ENCODE results near the gene IGF2R. TPM values are rescaled to one million over a fixed set of nuclear protein-coding genes. Genes with fewer than 3 reads are reported as not detected.

Gene IGF2R
- total RNA-seq, 1 experiment from 2014 or later = 9.6 TPM

DNA sequence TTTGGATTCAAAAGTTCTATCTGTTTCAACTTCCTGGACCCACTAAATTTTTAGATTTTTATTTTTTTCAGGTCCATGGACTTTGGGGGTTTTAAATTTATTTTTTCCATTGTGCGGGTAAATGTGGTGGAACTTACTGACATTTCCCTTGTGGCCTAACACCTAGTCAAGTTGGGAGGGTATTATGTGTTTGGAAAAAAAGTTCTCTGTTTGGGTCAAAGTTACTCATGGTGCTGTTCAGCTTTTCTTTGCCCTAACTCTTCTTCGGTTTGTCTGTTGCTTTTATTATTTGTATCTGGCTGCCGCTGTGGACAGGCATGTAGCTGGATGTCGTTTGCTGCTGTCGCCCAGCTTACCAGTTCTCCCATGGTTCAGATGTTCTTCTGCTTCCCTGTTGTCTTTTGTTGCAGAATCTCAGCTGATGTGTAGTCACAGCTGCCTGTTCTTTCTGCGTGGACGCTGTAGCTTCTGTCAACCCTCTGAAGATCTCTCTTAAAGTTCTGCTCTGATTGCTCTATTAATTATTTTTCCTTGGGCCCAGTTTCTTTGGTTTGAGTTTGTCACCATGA is 7.9 kb downstream of the IGF2R start:
- H3K4me1 ChIP-seq (ENCODE audit: low read length) = peaks cover 19% of the 10 kb centered on the region
- H3K4me3 ChIP-seq (ENCODE audit: low read length) = no peak overlapping the region
- H3K9ac ChIP-seq (ENCODE audit: low read length) = no peak overlapping the region
- no peak for DNase-seq
- no peak overlapping the region for H3K4me2 ChIP-seq (ENCODE audit: low read depth, low read length, poor library complexity, severe bottlenecking)
- H3K36me3 ChIP-seq (ENCODE audit: insufficient read depth, low read length) = no peaks in the 10 kb centered on the region
- H4K20me1 ChIP-seq (ENCODE audit: insufficient read depth, low read depth, low read length) = peaks cover 85% of the 10 kb centered on the region
- no peaks in the 10 kb centered on the region for H3K9me2 ChIP-seq (replicated peaks; ENCODE audit: insufficient read depth, low read length)
- H3K27ac ChIP-seq (ENCODE audit: low read length) = no peak overlapping the region
- H3K9me3 ChIP-seq (ENCODE audit: low read length) = no peaks in the 10 kb centered on the region
- no peak overlapping the region for H2AFZ ChIP-seq (ENCODE audit: low read length)
- no peaks in the 10 kb centered on the region for H3K27me3 ChIP-seq (ENCODE audit: low read length)
- H3K79me2 ChIP-seq (ENCODE audit: low read length) = no peaks in the 10 kb centered on the region

GRCh38 chr6:159977255-159977903 is 8.5 kb downstream of the IGF2R start:
- H3K4me3 ChIP-seq (ENCODE audit: low read length) = no peak overlapping the region
- no peak overlapping the region for H3K27ac ChIP-seq (ENCODE audit: low read length)

DNA sequence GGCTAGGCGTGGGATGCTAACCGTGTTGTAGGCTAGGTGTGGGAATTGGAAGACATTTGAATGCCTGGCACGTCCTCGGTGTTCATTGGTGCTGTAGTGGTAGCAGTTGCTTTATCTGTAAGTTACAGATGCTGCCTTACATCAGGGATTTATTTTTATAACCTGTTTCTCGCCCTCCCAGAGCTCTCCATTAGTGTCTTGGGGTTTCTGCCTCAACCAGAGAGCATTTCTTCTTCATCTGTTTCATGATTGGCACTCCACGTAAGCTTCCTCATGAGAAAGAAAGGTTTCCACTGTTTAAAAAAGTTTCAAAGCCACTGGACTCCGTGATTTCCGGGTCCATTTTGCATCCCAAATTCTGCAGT is 9.0 kb downstream of the IGF2R start:
- no peaks in the 10 kb centered on the region for H3K9me2 ChIP-seq (replicated peaks; ENCODE audit: insufficient read depth, low read length)
- no peaks in the 10 kb centered on the region for H3K36me3 ChIP-seq (ENCODE audit: insufficient read depth, low read length)
- H3K4me2 ChIP-seq (ENCODE audit: low read depth, low read length, poor library complexity, severe bottlenecking) = no peak overlapping the region
- H3K9me3 ChIP-seq (ENCODE audit: low read length) = no peaks in the 10 kb centered on the region
- H3K4me3 ChIP-seq (ENCODE audit: low read length) = no peak overlapping the region
- no peak overlapping the region for H3K27ac ChIP-seq (ENCODE audit: low read length)
- no peak overlapping the region for H3K9ac ChIP-seq (ENCODE audit: low read length)
- H3K4me1 ChIP-seq (ENCODE audit: low read length) = peaks cover 23% of the 10 kb centered on the region
- no peaks in the 10 kb centered on the region for H3K79me2 ChIP-seq (ENCODE audit: low read length)
- no peak for DNase-seq
- no peak overlapping the region for H2AFZ ChIP-seq (ENCODE audit: low read length)
- no peaks in the 10 kb centered on the region for H3K27me3 ChIP-seq (ENCODE audit: low read length)
- H4K20me1 ChIP-seq (ENCODE audit: insufficient read depth, low read depth, low read length) = peaks cover 88% of the 10 kb centered on the region

More at GRCh38 chr6:159977255-159977903, 8.5 kb downstream of the IGF2R start:
- Histone ChIP-seq H3K4me1 (ENCODE audit: low read length) (peaks cover 22% of the 10 kb centered on the region), H3K4me2 (ENCODE audit: low read depth, low read length, poor library complexity, severe bottlenecking) (no peak overlapping the region), H4K20me1 (ENCODE audit: insufficient read depth, low read depth, low read length) (peaks cover 88% of the 10 kb centered on the region), H2AFZ (ENCODE audit: low read length) (no peak overlapping the region), H3K79me2 (ENCODE audit: low read length) (no peaks in the 10 kb centered on the region), H3K9me3 (ENCODE audit: low read length) (no peaks in the 10 kb centered on the region), H3K36me3 (ENCODE audit: insufficient read depth, low read length) (no peaks in the 10 kb centered on the region), H3K9me2 (replicated peaks; ENCODE audit: insufficient read depth, low read length) (no peaks in the 10 kb centered on the region), H3K27me3 (ENCODE audit: low read length) (no peaks in the 10 kb centered on the region), H3K9ac (ENCODE audit: low read length) (no peak overlapping the region)
- no peak for DNase-seq

DNA sequence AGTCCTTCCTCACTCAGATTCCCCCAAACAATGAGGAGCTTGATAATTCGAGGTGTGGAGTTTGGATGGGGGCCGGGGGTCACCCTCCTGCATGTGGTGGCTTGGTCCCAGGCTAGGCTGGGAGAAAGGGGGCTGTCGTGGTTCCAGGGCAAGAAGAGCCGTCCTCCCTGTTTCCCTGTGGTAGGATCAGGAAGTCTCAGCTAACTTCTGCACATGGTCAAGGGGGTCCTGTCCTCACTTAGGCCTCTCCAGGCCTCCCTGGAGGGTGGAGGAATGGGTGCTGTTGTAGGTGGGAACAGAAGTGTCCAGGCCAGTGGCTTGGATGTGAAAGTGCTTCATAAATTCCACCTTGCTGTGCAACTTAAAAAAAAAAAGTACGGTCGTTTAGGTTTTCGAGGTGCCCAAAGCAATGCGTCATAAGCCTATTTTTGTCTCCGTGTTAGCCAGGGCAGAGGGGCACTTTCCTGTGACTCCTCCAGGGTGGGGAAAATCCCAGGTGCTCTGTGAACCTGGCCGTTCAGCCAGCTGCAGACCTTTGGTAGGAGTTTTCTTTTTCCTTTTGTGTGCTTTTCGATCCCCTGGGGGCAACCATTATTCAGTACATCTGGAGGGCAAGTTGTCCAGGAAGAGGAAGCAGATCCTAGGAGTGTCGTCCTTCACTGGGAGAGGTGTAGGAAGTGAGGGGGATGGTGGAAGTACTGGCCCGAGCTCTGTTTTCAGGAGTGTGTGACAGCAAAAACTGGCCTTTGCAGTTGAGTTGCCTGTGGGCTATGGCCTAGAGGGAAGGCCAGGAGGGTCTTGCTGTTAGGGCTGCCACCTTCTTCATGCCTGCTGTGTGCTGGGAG is 9.6 kb downstream of the IGF2R start:
- Histone ChIP-seq H3K4me1 (ENCODE audit: low read length) (peaks cover 29% of the 10 kb centered on the region), H3K9me3 (ENCODE audit: low read length) (no peaks in the 10 kb centered on the region), H3K4me2 (ENCODE audit: low read depth, low read length, poor library complexity, severe bottlenecking) (no peak overlapping the region), H3K27ac (ENCODE audit: low read length) (no peak overlapping the region), H3K79me2 (ENCODE audit: low read length) (no peaks in the 10 kb centered on the region), H4K20me1 (ENCODE audit: insufficient read depth, low read depth, low read length) (peaks cover 88% of the 10 kb centered on the region), H2AFZ (ENCODE audit: low read length) (no peak overlapping the region), H3K27me3 (ENCODE audit: low read length) (no peaks in the 10 kb centered on the region), H3K36me3 (ENCODE audit: insufficient read depth, low read length) (no peaks in the 10 kb centered on the region), H3K4me3 (ENCODE audit: low read length) (no peak overlapping the region), H3K9ac (ENCODE audit: low read length) (no peak overlapping the region), H3K9me2 (replicated peaks; ENCODE audit: insufficient read depth, low read length) (no peaks in the 10 kb centered on the region)
- DNase-seq = no peak

- no peak overlapping the region for H3K4me2 ChIP-seq (ENCODE audit: low read depth, low read length, poor library complexity, severe bottlenecking)
- peaks cover 31% of the 10 kb centered on the region for H3K4me1 ChIP-seq (ENCODE audit: low read length)
- no peak overlapping the region for H2AFZ ChIP-seq (ENCODE audit: low read length)
- no peak overlapping the region for H3K27ac ChIP-seq (ENCODE audit: low read length)
- no peaks in the 10 kb centered on the region for H3K9me2 ChIP-seq (replicated peaks; ENCODE audit: insufficient read depth, low read length)
- no peaks in the 10 kb centered on the region for H3K79me2 ChIP-seq (ENCODE audit: low read length)
- peak; percentile 89 for DNase-seq
- H3K9ac ChIP-seq (ENCODE audit: low read length) = no peak overlapping the region
- H3K4me3 ChIP-seq (ENCODE audit: low read length) = no peak overlapping the region
- no peaks in the 10 kb centered on the region for H3K36me3 ChIP-seq (ENCODE audit: insufficient read depth, low read length)
- peaks cover 88% of the 10 kb centered on the region for H4K20me1 ChIP-seq (ENCODE audit: insufficient read depth, low read depth, low read length)
- H3K27me3 ChIP-seq (ENCODE audit: low read length) = no peaks in the 10 kb centered on the region
- no peaks in the 10 kb centered on the region for H3K9me3 ChIP-seq (ENCODE audit: low read length)
Measured at GRCh38 chr6:159979136-159979874, 10.4 kb downstream of the IGF2R start.

GRCh38 chr6:159980474-159980873 is 11.6 kb downstream of the IGF2R start:
- DNase-seq = no peak
- peaks cover 88% of the 10 kb centered on the region for H4K20me1 ChIP-seq (ENCODE audit: insufficient read depth, low read depth, low read length)
- H3K4me2 ChIP-seq (ENCODE audit: low read depth, low read length, poor library complexity, severe bottlenecking) = no peak overlapping the region

DNA sequence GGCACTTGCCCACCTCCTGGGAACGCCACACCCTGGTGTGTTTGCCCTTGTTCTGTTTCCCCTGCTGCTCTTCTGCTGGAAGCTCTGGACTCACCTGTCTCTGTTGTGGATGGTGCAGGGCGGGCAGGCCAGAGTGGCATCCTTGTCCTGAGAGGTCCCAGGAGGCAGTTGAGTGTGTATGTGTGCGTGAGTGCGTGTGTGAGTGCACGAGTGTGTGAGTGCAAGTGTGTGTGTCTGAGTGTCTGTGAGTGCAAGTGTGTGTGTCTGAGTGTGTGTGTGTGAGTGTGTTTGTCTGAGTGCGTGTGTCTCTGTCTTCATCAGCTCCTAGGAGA is 12.2 kb downstream of the IGF2R start:
- no peak overlapping the region for H3K4me3 ChIP-seq (ENCODE audit: low read length)
- H3K4me1 ChIP-seq (ENCODE audit: low read length) = peaks cover 31% of the 10 kb centered on the region
- H3K36me3 ChIP-seq (ENCODE audit: insufficient read depth, low read length) = no peaks in the 10 kb centered on the region
- no peak overlapping the region for H3K4me2 ChIP-seq (ENCODE audit: low read depth, low read length, poor library complexity, severe bottlenecking)
- H2AFZ ChIP-seq (ENCODE audit: low read length) = no peak overlapping the region
- H3K9ac ChIP-seq (ENCODE audit: low read length) = no peak overlapping the region
- H3K27ac ChIP-seq (ENCODE audit: low read length) = no peak overlapping the region
- no peak for DNase-seq
- H3K9me3 ChIP-seq (ENCODE audit: low read length) = no peaks in the 10 kb centered on the region
- no peaks in the 10 kb centered on the region for H3K79me2 ChIP-seq (ENCODE audit: low read length)
- H4K20me1 ChIP-seq (ENCODE audit: insufficient read depth, low read depth, low read length) = peaks cover 90% of the 10 kb centered on the region
- H3K27me3 ChIP-seq (ENCODE audit: low read length) = no peaks in the 10 kb centered on the region
- no peaks in the 10 kb centered on the region for H3K9me2 ChIP-seq (replicated peaks; ENCODE audit: insufficient read depth, low read length)

More at GRCh38 chr6:159980474-159980873, 11.6 kb downstream of the IGF2R start:
- no peak overlapping the region for H3K27ac ChIP-seq (ENCODE audit: low read length)
- H3K4me1 ChIP-seq (ENCODE audit: low read length) = peaks cover 31% of the 10 kb centered on the region
- H2AFZ ChIP-seq (ENCODE audit: low read length) = no peak overlapping the region
- H3K9ac ChIP-seq (ENCODE audit: low read length) = no peak overlapping the region
- no peaks in the 10 kb centered on the region for H3K79me2 ChIP-seq (ENCODE audit: low read length)
- no peaks in the 10 kb centered on the region for H3K9me2 ChIP-seq (replicated peaks; ENCODE audit: insufficient read depth, low read length)
- no peaks in the 10 kb centered on the region for H3K27me3 ChIP-seq (ENCODE audit: low read length)
- no peaks in the 10 kb centered on the region for H3K36me3 ChIP-seq (ENCODE audit: insufficient read depth, low read length)
- no peak overlapping the region for H3K4me3 ChIP-seq (ENCODE audit: low read length)
- H3K9me3 ChIP-seq (ENCODE audit: low read length) = no peaks in the 10 kb centered on the region

Data from Karpas-422 (cell line).